ENCODE data around the gene STX5. TPM values are rescaled to one million over a fixed set of nuclear protein-coding genes. Genes with fewer than 3 reads are reported as not detected.

The STX5 gene
- total and polyA plus RNA-seq, 9 of the 15 experiments (the other 6 are each of a cell fraction or from before 2014, with no cell fraction given) = 2.8 to 28.6 (median 23.7) TPM

- no peak for TF ChIP-seq MCM5 (IDR thresholded peaks at IDR 0.05; ENCODE audit: low read depth)
Measured at GRCh38 chr11:62842171-62842741, 10.4 kb upstream of the STX5 start (continued).

GRCh38 chr11:62841361-62842170, 9.7 kb upstream of the STX5 start:
- TSS peak; percentile 97 for BruUV-seq (replicated peaks)
- Histone ChIP-seq H3K4me1 (replicated peaks in 1 of 2; ENCODE audit: control insufficient read depth in 2 of 2, insufficient read depth in 2 of 2, low read length in 2 of 2) (peaks cover 8 to 19% of the 10 kb centered on the region in 2 experiments; a peak in 3 of 5 replicates), H3K27ac (ENCODE audit: extremely low read depth, low read depth, low read length) (peak overlapping the region; percentile 89), H3K4me2 (ENCODE audit: insufficient read depth, low read length) (peak overlapping the region; percentile 92), H3K9ac (ENCODE audit: insufficient read depth in 1 of 2, low read depth in 2 of 2, low read length in 2 of 2) (peak overlapping the region; percentile 75 to 86), H3K36me3 (ENCODE audit: control insufficient read depth, insufficient read depth, low read length) (peaks cover 15% of the 10 kb centered on the region; the same call in 2 of the 3 replicates), H3K4me3 (peak overlapping the region; percentile 33), H3K27me3 (ENCODE audit: control insufficient read depth in 2 of 2, insufficient read depth in 2 of 2, low read length in 2 of 2) (no peaks in the 10 kb centered on the region), H3K9me3 (replicated peaks; ENCODE audit: control insufficient read depth, insufficient read depth, low read depth, low read length) (no peaks in the 10 kb centered on the region; the same call in 1 of the 2 replicates), H2AFZ (ENCODE audit: low read depth, low read length) (peak overlapping the region; percentile 92), H4K20me1 (replicated peaks; ENCODE audit: control insufficient read depth, insufficient read depth, low read length) (no peaks in the 10 kb centered on the region), H3K79me2 (ENCODE audit: control insufficient read depth, insufficient read depth, low read length) (peaks cover 30% of the 10 kb centered on the region), H3K9me1 (ENCODE audit: control insufficient read depth, insufficient read depth, low read length) (no peaks in the 10 kb centered on the region)
- DNase-seq (ENCODE audit: extremely low read depth in 1 of 4, low spot score in 3 of 4) (peak; percentile 81 to 96 (median 88)), ATAC-seq (peak; percentile 89), FAIRE-seq (peak; percentile 100)
- under 1% methylated on average over 33 of the region's 33 CpGs for WGBS (ENCODE audit: insufficient coverage, low coverage, missing lambda C conversion rate)
- POLR2A ChIA-PET = interaction anchor here (0.6 to 4.1 kb wide), 74 partner anchors 9 to 1867 kb away, joined by 3 to 403 read pairs (median 6); partner anchors contain the start of genes BSCL2, C11orf98, CSKMT and EEF1G
- intact Hi-C loops (cut with micrococcal nuclease) = loop anchor here (1.0 to 10.0 kb wide), 9 partner anchors 15 to 444 kb away; partner anchors contain the start of genes C11orf98, CSKMT, HNRNPUL2 and NXF1
- CTCF ChIA-PET (ENCODE audit: low intra/inter-chr PET ratio) = no interaction called here
- in situ Hi-C loops (cut with MboI) = no loop called here
- TF ChIP-seq RBM14 (IDR thresholded peaks at IDR 0.05; ENCODE audit: borderline replicate concordance, insufficient read depth, low read depth, low read length) (no peak), ESRRA (IDR thresholded peaks at IDR 0.05; ENCODE audit: borderline replicate concordance, low read depth) (peak; percentile 76; the same call in 1 of the 2 replicates), ZBTB43 (CRISPR knock-in tag; IDR thresholded peaks at IDR 0.05) (peak; percentile 91), ZNF3 (CRISPR knock-in tag; IDR thresholded peaks at IDR 0.05) (peak; percentile 100), CBX8 (IDR thresholded peaks at IDR 0.05; ENCODE audit: borderline replicate concordance, extremely low read depth, low read depth, low read length, poor library complexity, severe bottlenecking) (no peak), ZNF212 (CRISPR knock-in tag; IDR thresholded peaks at IDR 0.05) (peak; percentile 99), SRSF3 (IDR thresholded peaks at IDR 0.05; ENCODE audit: insufficient read depth, low read length) (no peak), CTCF (IDR thresholded peaks at IDR 0.05 in 2 of 3, conservative IDR thresholded peaks at IDR 0.05 in 1 of 3; ENCODE audit: insufficient read depth in 2 of 3, low read depth in 1 of 3, low read length in 3 of 3) (0 out of 6 replicates have a peak, but pooled peaks of 2 of the 3 experiments have one; percentile 3 to 10), MTA2 (IDR thresholded peaks at IDR 0.05; ENCODE audit: low read depth) (peak; percentile 62), SIN3B (IDR thresholded peaks at IDR 0.05; ENCODE audit: low read depth) (peak; percentile 35; the same call in 1 of the 2 replicates), ZNF444 (CRISPR knock-in tag; IDR thresholded peaks at IDR 0.05) (peak; percentile 99), HOMEZ (CRISPR knock-in tag; IDR thresholded peaks at IDR 0.05) (no peak)

Data from K562 (cell line).